Sigmoid colon (tissue), 7 donors: ENCODE data around the gene U2AF2. TPM values are rescaled to one million over a fixed set of nuclear protein-coding genes. Genes with fewer than 3 reads are reported as not detected.

ENCODE experiments used
- DNase-seq: peaks from one replicate; pipeline ENCODE4 v3.0.0-alpha.2; 2019
- H3K27ac ChIP-seq, 4 donors: fragments of 200-600 bp; sonication (generic); one replicate each; pipeline ENCODE4 v1.5.1; 2016 to 2019; ENCODE audit warnings: mild to moderate bottlenecking in 1 of 4
- H3K27me3 ChIP-seq, 3 donors: fragments of 200-600 bp; sonication (generic); one replicate each; pipeline ENCODE4 v1.5.1; 2019; ENCODE audit warnings: mild to moderate bottlenecking in 1 of 3
- H3K36me3 ChIP-seq, 4 donors: fragments of 200-600 bp; sonication (generic); one replicate each; pipeline ENCODE4 v1.5.1; 2016 to 2019
- H3K4me1 ChIP-seq, 4 donors: fragments of 200-600 bp; sonication (generic); one replicate each; pipeline ENCODE4 v1.5.1; 2017 to 2019
- H3K4me3 ChIP-seq, 4 donors: fragments of 200-600 bp; sonication (generic); one replicate each; pipeline ENCODE4 v1.5.1; 2017 to 2019; ENCODE audit warnings: mild to moderate bottlenecking in 2 of 4, moderate library complexity in 1 of 4
- H3K9me3 ChIP-seq, 4 donors: fragments of 200-600 bp in 3 of 4; sonication (generic) in 3 of 4; one replicate each; pipeline versions ENCODE4 v1.5.1 to v1.6.1; 2013 to 2019
- CTCF ChIP-seq, 4 experiments: fragments of 450-650 bp in 3 of 4; fragments of 200-600 bp in 1 of 4; IDR thresholded peaks; one replicate each; pipeline ENCODE4 v1.5.1; 2016 to 2019; ENCODE audit warnings: antibody characterized with exemption in 4 of 4, mild to moderate bottlenecking in 3 of 4, moderate library complexity in 2 of 4
- EP300 ChIP-seq, 4 donors: sonication (generic); formaldehyde crosslinking; IDR thresholded peaks; one replicate each; pipeline ENCODE4 v1.6.1; 2017; ENCODE audit warnings: antibody characterized with exemption in 4 of 4
- POLR2A ChIP-seq, 2 donors: fragments of 450-650 bp; IDR thresholded peaks; one replicate each; pipeline ENCODE4 v1.6.1; 2016; ENCODE audit warnings: antibody characterized with exemption in 2 of 2, mild to moderate bottlenecking in 2 of 2, moderate library complexity in 2 of 2
- POLR2AphosphoS5 ChIP-seq, 4 donors: sonication (generic); formaldehyde crosslinking; IDR thresholded peaks; one replicate each; pipeline ENCODE4 v1.6.1; 2017; ENCODE audit warnings: antibody characterized with exemption in 4 of 4
- WGBS, 2 donors: extraction: QIAGEN DNeasy Blood & Tissue Kit; methylation state at CpG; one replicate each; pipeline ENCODE4 v1.1.7; 2013; 5-methylcytosine and 5-hydroxymethylcytosine counted together
- intact Hi-C: fragments of 100-400 bp; cut with DNase I; formaldehyde crosslinking; loops from one replicate; pipeline ENCODE4 v1.15.1; 2023
- polyA plus RNA-seq, 3 donors: library from polyadenylated mRNA; stranded (reverse); fragments of 200-250 nt; gene quantifications; one replicate each; pipeline ENCODE4 v1.2.3, GENCODE V29; 2013
- total RNA-seq, 4 donors: library from RNA; depleted of rRNA; stranded (reverse); fragments of >200 nt; gene quantifications; one replicate each; pipeline ENCODE4 v1.1.0, GENCODE V29; 2016
- donor health status: healthy with polysubstance abuse.
- donor health status: Bipolar disorder and iron deficiency.
- donor health status: healthy.

U2AF2 gene
- total and polyA plus RNA-seq, 7 donors = 52.1 to 162 (median 79.7) TPM

GRCh38 chr19:55674459-55674840, 19.6 kb downstream of the U2AF2 start:
- peak overlapping the region; percentile 51 to 99 (median 94) for H3K4me3 ChIP-seq
- H3K36me3 ChIP-seq = peaks cover 16 to 54% (median 35%) of the 10 kb centered on the region in 4 donors
- H3K27me3 ChIP-seq = no peaks in the 10 kb centered on the region
- DNase-seq = no peak
- no peaks in the 10 kb centered on the region for H3K9me3 ChIP-seq
- peaks cover 0 to 44% (median 39%) of the 10 kb centered on the region in 4 donors for H3K4me1 ChIP-seq
- TF ChIP-seq POLR2AphosphoS5 (IDR thresholded peaks at IDR 0.05) (no peak), POLR2A (IDR thresholded peaks at IDR 0.05) (no peak), EP300 (IDR thresholded peaks at IDR 0.05) (no peak), CTCF (IDR thresholded peaks at IDR 0.05) (no peak)
- 25 to 38% methylated on average over 17 of the region's 17 CpGs for WGBS, 2 donors
- intact Hi-C loops = loop anchor here (10.0 kb wide), 1 partner anchor 610 kb away; the partner anchor contains the start of gene RDH13
- H3K27ac ChIP-seq = peak overlapping the region; percentile 86 to 98 (median 90)

GRCh38 chr19:55674841-55675660, 20.2 kb downstream of the U2AF2 start, which contains the start of gene EPN1:
Gene EPN1 (plus strand): TSS chr19:55675226. CDS start chr19:55678628, 3,402 bp downstream.
- 0 to 1% methylated on average over 101 of the region's 101 CpGs for WGBS, 2 donors
- peaks cover 0 to 49% (median 42%) of the 10 kb centered on the region in 4 donors for H3K4me1 ChIP-seq
- intact Hi-C loops = loop anchor here (10.0 kb wide), 1 partner anchor 610 kb away; the partner anchor contains the start of gene RDH13

GRCh38 chr19:55675661-55676354, 21.0 kb downstream of the U2AF2 start:
- H3K9me3 ChIP-seq = no peaks in the 10 kb centered on the region

More at GRCh38 chr19:55674841-55675660, 20.2 kb downstream of the U2AF2 start, which contains the start of gene EPN1:
- no peaks in the 10 kb centered on the region for H3K27me3 ChIP-seq
- H3K27ac ChIP-seq = peak within 1 kb of the TSS; percentile 86 to 98 (median 90)
- DNase-seq = peak; percentile 99
- peaks cover 10 to 54% (median 35%) of the 10 kb centered on the region in 4 donors for H3K36me3 ChIP-seq
- H3K9me3 ChIP-seq = no peaks in the 10 kb centered on the region
- no peak for TF ChIP-seq CTCF (IDR thresholded peaks at IDR 0.05)
- TF ChIP-seq EP300 (IDR thresholded peaks at IDR 0.05) = no peak
- no peak for TF ChIP-seq POLR2A (IDR thresholded peaks at IDR 0.05)
- TF ChIP-seq POLR2AphosphoS5 (IDR thresholded peaks at IDR 0.05) = peak; percentile 36 to 84 (median 81)
- peak within 1 kb of the TSS; percentile 51 to 99 (median 94) for H3K4me3 ChIP-seq

More at GRCh38 chr19:55675661-55676354, 21.0 kb downstream of the U2AF2 start:
- WGBS, 2 donors = 2 to 12% methylated on average over 16 of the region's 16 CpGs
- no peaks in the 10 kb centered on the region for H3K27me3 ChIP-seq
- H3K36me3 ChIP-seq = peaks cover 6 to 54% (median 32%) of the 10 kb centered on the region in 4 donors
- peak overlapping the region; percentile 86 to 98 (median 90) for H3K27ac ChIP-seq
- peak overlapping the region; percentile 51 to 99 (median 94) for H3K4me3 ChIP-seq
- peaks cover 0 to 55% (median 42%) of the 10 kb centered on the region in 4 donors for H3K4me1 ChIP-seq
- intact Hi-C loops = loop anchor here (10.0 kb wide), 1 partner anchor 611 kb away; the partner anchor contains the start of gene RDH13
- no peak for DNase-seq
- TF ChIP-seq CTCF (IDR thresholded peaks at IDR 0.05) (no peak), POLR2AphosphoS5 (IDR thresholded peaks at IDR 0.05) (no peak), EP300 (IDR thresholded peaks at IDR 0.05) (no peak), POLR2A (IDR thresholded peaks at IDR 0.05) (no peak)
